Keratinocyte (primary cell): ENCODE results near the gene ARMCX1. TPM values are rescaled to one million over a fixed set of nuclear protein-coding genes. Genes with fewer than 3 reads are reported as not detected.

Source experiments
- DNase-seq: peaks from one replicate; pipeline ENCODE4 v3.0.0-alpha.2; 2011; ENCODE audit warnings: low read depth, missing footprints, low spot score
- FAIRE-seq: peaks from 2 replicates; lab custom pipeline; 2011; peaks lifted over from hg19 to GRCh38; lab: Jason Lieb, UNC
- H2AFZ ChIP-seq: 2 replicates; pipeline ENCODE4 v1.6.0; 2012; ENCODE audit warnings: low read length, control low read depth, inconsistent platforms; ENCODE audit not compliant: control insufficient read depth
- H3K27ac ChIP-seq: 2 replicates; pipeline ENCODE4 v1.5.1; 2011; ENCODE audit warnings: low read length; ENCODE audit not compliant: control insufficient read depth, insufficient read depth
- H3K27me3 ChIP-seq: 3 replicates; pipeline ENCODE4 v1.6.0; 2011; ENCODE audit warnings: low read length; ENCODE audit not compliant: control insufficient read depth, insufficient read depth; ENCODE audit errors: extremely low read depth
- H3K36me3 ChIP-seq, 2 experiments: 2 replicates in 1 of 2; 3 replicates in 1 of 2; pipeline ENCODE4 v1.5.1; 2011; ENCODE audit warnings: low read length in 2 of 2, mild to moderate bottlenecking in 1 of 2; ENCODE audit not compliant: control insufficient read depth in 2 of 2, insufficient read depth in 2 of 2; ENCODE audit errors: extremely low read depth in 1 of 2
- H3K4me1 ChIP-seq: 3 replicates; pipeline ENCODE4 v1.5.1; 2011; ENCODE audit warnings: low read length; ENCODE audit not compliant: control insufficient read depth, insufficient read depth; ENCODE audit errors: extremely low read depth
- H3K4me2 ChIP-seq: 3 replicates; pipeline ENCODE4 v1.6.0; 2011; ENCODE audit warnings: low read depth, low read length; ENCODE audit not compliant: control insufficient read depth, insufficient read depth; ENCODE audit errors: extremely low read depth
- H3K4me3 ChIP-seq, 3 experiments: fragments of 200-600 bp in 1 of 3; sonication (generic) in 1 of 3; 2 replicates in 2 of 3; 3 replicates in 1 of 3; pipeline ENCODE4 v1.5.1; 2011 to 2016; ENCODE audit warnings: low read length in 3 of 3, mild to moderate bottlenecking in 3 of 3, control low read depth in 2 of 3, inconsistent platforms in 1 of 3, low read depth in 1 of 3, mixed read lengths in 1 of 3, mixed run types in 1 of 3, moderate library complexity in 1 of 3; ENCODE audit not compliant: control insufficient read depth in 2 of 3, insufficient read depth in 2 of 3; ENCODE audit errors: extremely low read depth in 1 of 3
- H3K79me2 ChIP-seq: 2 replicates; pipeline ENCODE4 v1.6.0; 2012; ENCODE audit warnings: low read length; ENCODE audit not compliant: control insufficient read depth, insufficient read depth
- H3K9ac ChIP-seq: 3 replicates; pipeline ENCODE4 v1.6.0; 2011; ENCODE audit warnings: low read length; ENCODE audit not compliant: control insufficient read depth, insufficient read depth; ENCODE audit errors: extremely low read depth
- H3K9me1 ChIP-seq: 3 replicates; pipeline ENCODE4 v1.6.0; 2011; ENCODE audit warnings: low read length; ENCODE audit not compliant: control insufficient read depth, insufficient read depth; ENCODE audit errors: extremely low read depth
- H3K9me3 ChIP-seq: 2 replicates; pipeline ENCODE4 v1.5.1; 2012; ENCODE audit warnings: low read depth, low read length; ENCODE audit not compliant: control insufficient read depth
- H4K20me1 ChIP-seq: 3 replicates; pipeline ENCODE4 v1.6.0; 2011; ENCODE audit warnings: low read length; ENCODE audit not compliant: control insufficient read depth, insufficient read depth; ENCODE audit errors: extremely low read depth
- EZH2 ChIP-seq: IDR thresholded peaks from one replicate; pipeline ENCODE4 v1.6.1; 2012; ENCODE audit warnings: inconsistent platforms, mild to moderate bottlenecking, low read length, moderate library complexity
- dilution Hi-C: fragments of 300-500 bp; cut with MboI; formaldehyde crosslinking; loops from one replicate; pipeline ENCODE4 v1.7.0; 2020; ENCODE audit warnings: low sequenced_read_pairs; ENCODE audit not compliant: extremely low pct_ligation_motif_present
- polyA plus RNA-seq, 5 experiments: library from polyadenylated mRNA; depleted of rRNA in 3 of 5; stranded (reverse) in 3 of 5; stranded (forward) in 1 of 5; unstranded in 1 of 5; fragments of >200 nt; gene quantifications; 1 replicate in 1 of 5; 2 replicates in 3 of 5; 3 replicates in 1 of 5; pipeline versions ENCODE4 v1.2.1 to v1.2.3, GENCODE V29; 2011 to 2012; ENCODE audit warnings: missing spikeins in 2 of 5, low read depth in 1 of 5, low replicate concordance in 1 of 5
- TF ChIP-seq, protein P1 (sequence below), 3 experiments: IDR thresholded peaks in 1 of 3; conservative IDR thresholded peaks in 1 of 3; optimal IDR thresholded peaks in 1 of 3; 2 replicates in 2 of 3; 3 replicates in 1 of 3; pipeline versions ENCODE3 to v1.5.1; 2011; ENCODE audit warnings: low read length in 3 of 3, mild to moderate bottlenecking in 3 of 3, moderate library complexity in 2 of 3, control low read depth in 1 of 3, inconsistent platforms in 1 of 3; ENCODE audit not compliant: insufficient read depth in 2 of 3; ENCODE audit errors: extremely low read depth in 1 of 3

ARMCX1 gene
- polyA plus RNA-seq, 1 donor (not counting 4 experiments of a cell fraction or from before 2014, with no cell fraction given) = 16.1 TPM

GRCh38 chrX:101530944-101531343 is 19.4 kb upstream of the ARMCX1 start:
- no peaks in the 10 kb centered on the region for H3K4me1 ChIP-seq
- no peak overlapping the region for H3K9ac ChIP-seq
- no peak overlapping the region for H3K27ac ChIP-seq
- no peaks in the 10 kb centered on the region for H3K27me3 ChIP-seq
- DNase-seq (no peak), FAIRE-seq (no peak)
- dilution Hi-C loops = no loop called here
- no peaks in the 10 kb centered on the region for H3K79me2 ChIP-seq
- H3K9me1 ChIP-seq = no peaks in the 10 kb centered on the region
- no peak overlapping the region for H2AFZ ChIP-seq
- no peak overlapping the region for H3K4me2 ChIP-seq
- no peak for TF ChIP-seq EZH2
- TF ChIP-seq, protein P1, sequence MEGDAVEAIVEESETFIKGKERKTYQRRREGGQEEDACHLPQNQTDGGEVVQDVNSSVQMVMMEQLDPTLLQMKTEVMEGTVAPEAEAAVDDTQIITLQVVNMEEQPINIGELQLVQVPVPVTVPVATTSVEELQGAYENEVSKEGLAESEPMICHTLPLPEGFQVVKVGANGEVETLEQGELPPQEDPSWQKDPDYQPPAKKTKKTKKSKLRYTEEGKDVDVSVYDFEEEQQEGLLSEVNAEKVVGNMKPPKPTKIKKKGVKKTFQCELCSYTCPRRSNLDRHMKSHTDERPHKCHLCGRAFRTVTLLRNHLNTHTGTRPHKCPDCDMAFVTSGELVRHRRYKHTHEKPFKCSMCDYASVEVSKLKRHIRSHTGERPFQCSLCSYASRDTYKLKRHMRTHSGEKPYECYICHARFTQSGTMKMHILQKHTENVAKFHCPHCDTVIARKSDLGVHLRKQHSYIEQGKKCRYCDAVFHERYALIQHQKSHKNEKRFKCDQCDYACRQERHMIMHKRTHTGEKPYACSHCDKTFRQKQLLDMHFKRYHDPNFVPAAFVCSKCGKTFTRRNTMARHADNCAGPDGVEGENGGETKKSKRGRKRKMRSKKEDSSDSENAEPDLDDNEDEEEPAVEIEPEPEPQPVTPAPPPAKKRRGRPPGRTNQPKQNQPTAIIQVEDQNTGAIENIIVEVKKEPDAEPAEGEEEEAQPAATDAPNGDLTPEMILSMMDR (optimal IDR thresholded peaks at IDR 0.05 in 1 of 3, IDR thresholded peaks at IDR 0.05 in 1 of 3, conservative IDR thresholded peaks at IDR 0.05 in 1 of 3; ENCODE audit: extremely low read depth in 1 of 3, insufficient read depth in 2 of 3, low read length in 3 of 3) = no peak
- H3K4me3 ChIP-seq = no peak overlapping the region
- no peaks in the 10 kb centered on the region for H3K36me3 ChIP-seq
- no peaks in the 10 kb centered on the region for H3K9me3 ChIP-seq
- H4K20me1 ChIP-seq = no peaks in the 10 kb centered on the region

- Histone ChIP-seq H3K9ac (no peak overlapping the region), H3K4me1 (no peaks in the 10 kb centered on the region), H3K4me3 (no peak overlapping the region), H3K27me3 (no peaks in the 10 kb centered on the region), H3K9me3 (no peaks in the 10 kb centered on the region), H3K27ac (no peak overlapping the region), H3K36me3 (no peaks in the 10 kb centered on the region), H3K79me2 (no peaks in the 10 kb centered on the region), H4K20me1 (no peaks in the 10 kb centered on the region), H2AFZ (no peak overlapping the region), H3K9me1 (no peaks in the 10 kb centered on the region), H3K4me2 (no peak overlapping the region)
- no peak for FAIRE-seq
- DNase-seq = no peak
- TF ChIP-seq, protein P1 (optimal IDR thresholded peaks at IDR 0.05 in 1 of 3, IDR thresholded peaks at IDR 0.05 in 1 of 3, conservative IDR thresholded peaks at IDR 0.05 in 1 of 3; ENCODE audit: extremely low read depth in 1 of 3, insufficient read depth in 2 of 3, low read length in 3 of 3) = no peak
- TF ChIP-seq EZH2 = no peak
- dilution Hi-C loops = no loop called here
These were observed 11.2 kb upstream of the ARMCX1 start for GRCh38 chrX:101539116-101539515.
